ENCODE measurements around the gene TBC1D24. TPM values are rescaled to one million over a fixed set of nuclear protein-coding genes. Genes with fewer than 3 reads are reported as not detected.

The TBC1D24 gene
- total and polyA plus RNA-seq, 4 experiments from 2014 or later, result 1.3 to 13.7 (median 5.7) TPM

Small RNA genes within 50 kb of the gene (microRNA-seq; reads per million reads assigned to microRNA genes)
- gene MIR3178 (ENCODE audit: borderline microRNAs expressed, borderline number of aligned reads, borderline replicate concordance), result not detected
- not detected for gene MIR6767 (ENCODE audit: borderline microRNAs expressed, borderline number of aligned reads, borderline replicate concordance)
- gene MIR6768 (ENCODE audit: borderline microRNAs expressed, borderline number of aligned reads, borderline replicate concordance), result not detected

Other genes starting within 250 kb of the TBC1D24 start
- 1 to 10 TPM; 3.9 to 4.8 TPM for gene DNASE1L2, start 238.7 kb upstream of the TBC1D24 start, total RNA-seq
- gene DNASE1L2, start 238.7 kb upstream of the TBC1D24 start, polyA plus RNA-seq, result not detected
- 10 to 100 TPM; 33.0 to 36.6 TPM for gene ECI1, start 223.5 kb upstream of the TBC1D24 start, total RNA-seq
- gene ECI1, start 223.5 kb upstream of the TBC1D24 start, polyA plus RNA-seq, result 10 to 100 TPM; 45.4 to 51.1 TPM
- gene RNPS1, start 207.0 kb upstream of the TBC1D24 start, total RNA-seq, result 100 to 1,000 TPM; 151 to 152 TPM
- 100 to 1,000 TPM; 265 to 267 TPM for gene RNPS1, start 207.0 kb upstream of the TBC1D24 start, polyA plus RNA-seq
- 10 to 100 TPM in 1 of 2 experiments, 1 to 10 TPM in 1; 8.5 to 12.7 TPM for gene ABCA3, start 134.4 kb upstream of the TBC1D24 start, total RNA-seq
- gene ABCA3, start 134.4 kb upstream of the TBC1D24 start, polyA plus RNA-seq, result 1 to 10 TPM; 1.7 to 4.5 TPM
- gene CCNF, start 45.7 kb upstream of the TBC1D24 start, total RNA-seq, result 1 to 10 TPM; 4.7 TPM
- gene CCNF, start 45.7 kb upstream of the TBC1D24 start, polyA plus RNA-seq, result 1 to 10 TPM; 1.6 to 3.3 TPM
- gene TEDC2, start 15.0 kb upstream of the TBC1D24 start, total RNA-seq, result under 1 TPM; 0.44 to 0.55 TPM
- under 1 TPM in 1 of 2 donors, not detected in 1; 0.44 TPM for gene TEDC2, start 15.0 kb upstream of the TBC1D24 start, polyA plus RNA-seq
- gene NTN3, start 3.8 kb upstream of the TBC1D24 start, total RNA-seq, result not detected
- gene NTN3, start 3.8 kb upstream of the TBC1D24 start, polyA plus RNA-seq, result not detected
- 100 to 1,000 TPM; 125 to 129 TPM for gene ATP6V0C, start 38.8 kb downstream of the TBC1D24 start, total RNA-seq
- 10 to 100 TPM; 57.5 to 81.6 TPM for gene ATP6V0C, start 38.8 kb downstream of the TBC1D24 start, polyA plus RNA-seq
- gene AMDHD2, start 45.2 kb downstream of the TBC1D24 start, total RNA-seq, result 100 to 1,000 TPM; 114 to 121 TPM
- gene AMDHD2, start 45.2 kb downstream of the TBC1D24 start, polyA plus RNA-seq, result 10 to 100 TPM; 17.0 to 22.3 TPM
- 1 to 10 TPM; 1.7 to 3.0 TPM for gene CEMP1, start 56.3 kb downstream of the TBC1D24 start, total RNA-seq
- gene CEMP1, start 56.3 kb downstream of the TBC1D24 start, polyA plus RNA-seq, result 1 to 10 TPM; 1.9 to 5.0 TPM
- 10 to 100 TPM; 61.2 to 71.3 TPM for gene PDPK1, start 62.9 kb downstream of the TBC1D24 start, total RNA-seq
- gene PDPK1, start 62.9 kb downstream of the TBC1D24 start, polyA plus RNA-seq, result 10 to 100 TPM; 26.4 to 42.1 TPM
- 10 to 100 TPM; 26.7 to 27.1 TPM for gene KCTD5, start 207.4 kb downstream of the TBC1D24 start, total RNA-seq
- 10 to 100 TPM; 19.6 to 22.5 TPM for gene KCTD5, start 207.4 kb downstream of the TBC1D24 start, polyA plus RNA-seq
- gene PRSS27, start 245.1 kb downstream of the TBC1D24 start, total RNA-seq, result under 1 TPM; 0.61 to 0.96 TPM
- gene PRSS27, start 245.1 kb downstream of the TBC1D24 start, polyA plus RNA-seq, result not detected